DOHH2 (cell line): Measurements from ENCODE around the gene PCDH9.

Source experiments
- H3F3A ChIP-seq: fragments of 200-600 bp; sonication (generic), shearing (Covaris generic); 2 replicates; pipeline ENCODE4 v1.6.0; 2016; ENCODE audit warnings: antibody characterized with exemption, mild to moderate bottlenecking; ENCODE audit not compliant: control insufficient read depth, insufficient read depth
- H3K27ac ChIP-seq: fragments of 200-600 bp; sonication (generic); 2 replicates; pipeline ENCODE4 v1.5.1; 2014; ENCODE audit warnings: low read depth, mild to moderate bottlenecking, low read length, moderate library complexity
- H3K27me3 ChIP-seq: fragments of 200-600 bp; sonication (generic); 2 replicates; pipeline ENCODE4 v1.6.1; 2014; ENCODE audit warnings: mild to moderate bottlenecking, low read length, mixed read lengths; ENCODE audit not compliant: control insufficient read depth
- H3K36me3 ChIP-seq: fragments of 200-600 bp; sonication (generic); 2 replicates; pipeline ENCODE4 v1.6.1; 2014; ENCODE audit warnings: mild to moderate bottlenecking, low read length, moderate library complexity, mixed read lengths; ENCODE audit not compliant: control insufficient read depth
- H3K4me1 ChIP-seq: fragments of 200-600 bp; sonication (generic); 2 replicates; pipeline ENCODE4 v1.6.1; 2014; ENCODE audit warnings: mild to moderate bottlenecking, low read length, mixed read lengths; ENCODE audit not compliant: control insufficient read depth
- H3K4me2 ChIP-seq: fragments of 200-600 bp; sonication (generic); 2 replicates; pipeline ENCODE4 v1.6.0; 2014; ENCODE audit warnings: mild to moderate bottlenecking, low read length, moderate library complexity
- H3K4me3 ChIP-seq: fragments of 200-600 bp; sonication (generic); 2 replicates; pipeline ENCODE4 v1.5.1; 2014; ENCODE audit warnings: mild to moderate bottlenecking, low read length, mixed read lengths
- H3K79me2 ChIP-seq: fragments of 200-600 bp; sonication (generic); 2 replicates; pipeline ENCODE4 v1.6.1; 2014; ENCODE audit warnings: mild to moderate bottlenecking, low read length, mixed read lengths; ENCODE audit not compliant: control insufficient read depth
- H3K9me2 ChIP-seq: fragments of 200-600 bp; sonication (generic); replicated peaks from 2 replicates; pipeline ENCODE4 v1.6.1; 2014; ENCODE audit warnings: mild to moderate bottlenecking, low read length, mixed read lengths; ENCODE audit not compliant: control insufficient read depth
- H3K9me3 ChIP-seq: fragments of 200-600 bp; sonication (generic); 2 replicates; pipeline ENCODE4 v1.6.1; 2014; ENCODE audit warnings: antibody characterized with exemption, low read length, mixed read lengths; ENCODE audit not compliant: control insufficient read depth, insufficient read depth
- H4K20me1 ChIP-seq: fragments of 200-600 bp; sonication (generic); 2 replicates; pipeline ENCODE4 v1.6.0; 2014; ENCODE audit warnings: low read depth, mild to moderate bottlenecking, antibody characterized with exemption, low read length, moderate library complexity; ENCODE audit not compliant: control insufficient read depth, insufficient read depth
- CTCF ChIP-seq: fragments of 200-600 bp; sonication (generic); IDR thresholded peaks from one replicate; pipeline ENCODE4 v1.5.1; 2014; ENCODE audit warnings: antibody characterized with exemption, mild to moderate bottlenecking, low read depth, low read length; ENCODE audit not compliant: poor library complexity, severe bottlenecking
- EZH2phosphoT487 ChIP-seq: fragments of 200-600 bp; sonication (generic); IDR thresholded peaks from 2 replicates; pipeline ENCODE4 v1.6.1; 2017; ENCODE audit warnings: borderline replicate concordance, mild to moderate bottlenecking, antibody characterized with exemption, low read length, moderate library complexity, mixed read lengths

PCDH9 gene

GRCh38 chr13:67118277-67118676 lies 111.9 kb downstream of the PCDH9 start:
- Histone ChIP-seq H3K4me2 (no peak overlapping the region), H4K20me1 (no peaks in the 10 kb centered on the region), H3K36me3 (no peaks in the 10 kb centered on the region), H3F3A (no peaks in the 10 kb centered on the region), H3K9me3 (no peaks in the 10 kb centered on the region), H3K4me1 (peaks cover 5% of the 10 kb centered on the region), H3K9me2 (no peaks in the 10 kb centered on the region), H3K4me3 (no peak overlapping the region), H3K79me2 (no peaks in the 10 kb centered on the region), H3K27ac (no peak overlapping the region), H3K27me3 (no peaks in the 10 kb centered on the region)
- TF ChIP-seq EZH2phosphoT487 (no peak), CTCF (no peak)

GRCh38 chr13:67117010-67117550 lies 113.1 kb downstream of the PCDH9 start:
- Histone ChIP-seq H3K4me1 (no peaks in the 10 kb centered on the region), H3K4me3 (no peak overlapping the region), H3K27ac (no peak overlapping the region), H3K9me2 (no peaks in the 10 kb centered on the region), H3K36me3 (no peaks in the 10 kb centered on the region), H3F3A (no peaks in the 10 kb centered on the region), H3K27me3 (no peaks in the 10 kb centered on the region), H4K20me1 (no peaks in the 10 kb centered on the region), H3K9me3 (no peaks in the 10 kb centered on the region), H3K4me2 (no peak overlapping the region), H3K79me2 (no peaks in the 10 kb centered on the region)
- TF ChIP-seq CTCF, result no peak
- no peak for TF ChIP-seq EZH2phosphoT487

GRCh38 chr13:67107979-67108378 lies 122.2 kb downstream of the PCDH9 start:
- no peak overlapping the region for H3K4me2 ChIP-seq
- peaks cover 4% of the 10 kb centered on the region; the same call in 1 of the 2 replicates for H3K4me1 ChIP-seq
- H3K9me2 ChIP-seq, result no peaks in the 10 kb centered on the region
- H3K79me2 ChIP-seq, result no peaks in the 10 kb centered on the region
- H3K4me3 ChIP-seq, result no peak overlapping the region
- H3F3A ChIP-seq, result no peaks in the 10 kb centered on the region
- peaks cover 23% of the 10 kb centered on the region; the same call in 1 of the 2 replicates for H3K9me3 ChIP-seq
- no peak overlapping the region for H3K27ac ChIP-seq
- no peak for TF ChIP-seq CTCF
- no peak for TF ChIP-seq EZH2phosphoT487
- no peaks in the 10 kb centered on the region for H3K27me3 ChIP-seq
- H4K20me1 ChIP-seq, result no peaks in the 10 kb centered on the region
- H3K36me3 ChIP-seq, result no peaks in the 10 kb centered on the region
